Hematopoietic multipotent progenitor cell treated with erythropoietin and hydrocortisone succinate and interleukin-3 and kit ligand, for 6 days (in vitro differentiated cells): ENCODE results near the gene CPD.
"Not testable (repeated sequence)": the region's sequence is repeated elsewhere in the genome, so short reads cannot be mapped to it uniquely, and the experiment has no call there.

Source experiments
- DNase-seq: peaks from one replicate; pipeline ENCODE4 v3.0.0-alpha.2; 2015

Gene CPD

GRCh38 chr17:30443721-30444120, 65.0 kb downstream of the CPD start:
- DNase-seq, result no peak

- DNase-seq, result not testable (repeated sequence)
These were observed 67.9 kb downstream of the CPD start for GRCh38 chr17:30446640-30447039.

GRCh38 chr17:30449480-30449879, 70.8 kb downstream of the CPD start:
- no peak for DNase-seq

- DNase-seq, result no peak
These were observed 71.6 kb downstream of the CPD start for GRCh38 chr17:30450125-30451027.

GRCh38 chr17:30454635-30455034, 75.9 kb downstream of the CPD start:
- no peak for DNase-seq

- no peak for DNase-seq
These were observed 79.6 kb downstream of the CPD start for GRCh38 chr17:30458371-30458770.

GRCh38 chr17:30458797-30459413, 80.2 kb downstream of the CPD start:
- DNase-seq, result not testable (repeated sequence)

- DNase-seq, result no peak
These were observed 89.7 kb downstream of the CPD start for GRCh38 chr17:30468465-30468864.

GRCh38 chr17:30472238-30472890, 93.6 kb downstream of the CPD start:
- DNase-seq, result no peak

- no peak for DNase-seq
These were observed 96.5 kb downstream of the CPD start for GRCh38 chr17:30475206-30475605.

- peak; percentile 77 for DNase-seq
These were observed 98.0 kb downstream of the CPD start for GRCh38 chr17:30476726-30477082.

GRCh38 chr17:30477083-30477773, 98.5 kb downstream of the CPD start, which contains the start of gene GOSR1:
TSS of gene GOSR1 (plus strand) at chr17:30477408. CDS start at chr17:30477434, 26 bp downstream.
- DNase-seq, result peak; percentile 98

GRCh38 chr17:30477774-30478115, 99.0 kb downstream of the CPD start:
- peak; percentile 44 for DNase-seq

- no peak for DNase-seq
These were observed 103.8 kb downstream of the CPD start for GRCh38 chr17:30482555-30482954.

GRCh38 chr17:30483159-30483558, 104.4 kb downstream of the CPD start:
- no peak for DNase-seq

GRCh38 chr17:30493780-30494179, 115.1 kb downstream of the CPD start:
- DNase-seq, result no peak

- peak; percentile 25 for DNase-seq
These were observed 116.9 kb downstream of the CPD start for GRCh38 chr17:30495586-30495985.

- DNase-seq, result no peak
These were observed 124.8 kb downstream of the CPD start for GRCh38 chr17:30503558-30503957.

- DNase-seq, result peak; percentile 14
These were observed 127.2 kb downstream of the CPD start for GRCh38 chr17:30505868-30506417.

GRCh38 chr17:30506481-30506880, 127.8 kb downstream of the CPD start:
- DNase-seq, result peak; percentile 12

GRCh38 chr17:30513346-30513745, 134.6 kb downstream of the CPD start:
- no peak for DNase-seq

GRCh38 chr17:30514895-30515596, 136.3 kb downstream of the CPD start:
- DNase-seq, result no peak
